SU-DHL-6 (cell line): ENCODE results near the gene NR1I3.

Experiments
- CTCF ChIP-seq: fragments of 200-600 bp; sonication (generic); IDR thresholded peaks from one replicate; pipeline ENCODE4 v1.5.1; 2017; ENCODE audit warnings: antibody characterized with exemption, mild to moderate bottlenecking, low read length, moderate library complexity; ENCODE audit not compliant: insufficient read depth, poor library complexity, severe bottlenecking
- EZH2phosphoT487 ChIP-seq: fragments of 200-600 bp; sonication (generic), shearing (Covaris generic); conservative IDR thresholded peaks from 2 replicates; pipeline ENCODE4 v1.6.1; 2018; ENCODE audit warnings: mild to moderate bottlenecking, antibody characterized with exemption, low read length, moderate library complexity, mixed read lengths

DNA sequence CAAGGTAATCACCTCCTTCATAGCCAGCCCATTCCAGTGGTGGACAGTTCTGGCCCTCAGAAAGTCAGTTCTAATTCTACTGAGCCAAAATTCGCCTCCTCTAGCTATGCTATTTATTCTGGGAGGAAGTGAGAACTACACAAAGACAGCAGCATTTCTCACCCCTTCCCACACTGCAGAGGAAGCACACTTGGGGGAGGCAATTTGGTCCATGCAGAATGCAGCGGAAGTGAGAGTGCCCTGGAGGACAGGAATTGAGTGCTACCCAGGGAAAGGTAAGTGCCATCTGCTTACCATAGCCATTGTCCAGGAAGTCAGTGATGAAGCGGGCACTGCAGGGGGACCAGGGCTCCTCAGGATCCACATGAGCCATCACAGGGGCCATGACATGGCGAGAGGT, 42.8 kb downstream of the NR1I3 start:
- TF ChIP-seq CTCF (no peak), EZH2phosphoT487 (no peak)
